ENCODE measurements around the gene SLC17A1.
"Not testable (repeated sequence)": the region's sequence is repeated elsewhere in the genome, so short reads cannot be mapped to it uniquely, and the experiment has no call there.

- not testable (repeated sequence) for TF ChIP-seq CTCF, POLR2A (IDR thresholded peaks at IDR 0.05)
These were observed 83.0 kb downstream of the SLC17A1 start for GRCh38 chr6:25748601-25749517.

Data from right lobe of liver (tissue), 4 donors.